ENCODE results near the gene DMBX1.

DNA sequence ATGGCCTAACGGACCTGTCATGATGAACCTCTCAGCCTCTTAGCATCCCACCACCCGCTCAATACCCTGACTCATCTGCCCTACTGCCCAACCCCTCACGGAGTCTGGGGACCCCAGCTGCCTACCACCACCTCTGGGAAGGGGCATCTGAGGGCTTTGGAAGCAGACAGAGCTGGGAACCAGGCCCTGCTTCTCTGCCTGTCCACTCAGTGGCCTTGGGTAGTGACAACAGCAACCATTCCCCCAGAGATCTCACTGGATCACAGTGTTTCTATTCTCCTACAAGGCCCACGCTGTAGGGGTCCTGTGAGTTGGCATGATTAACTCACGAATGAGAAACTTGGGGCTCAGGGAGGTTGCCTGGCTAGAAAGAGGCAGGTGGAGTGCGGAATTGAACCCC is 32.5 kb upstream of the DMBX1 start:
- no peak for TF ChIP-seq CTCF (IDR thresholded peaks at IDR 0.05)
- no peak for TF ChIP-seq EP300 (IDR thresholded peaks at IDR 0.05; ENCODE audit: low read depth)
